ENCODE measurements around the gene TAOK1. TPM values are rescaled to one million over a fixed set of nuclear protein-coding genes. Genes with fewer than 3 reads are reported as not detected.

Gene TAOK1
- total and polyA plus RNA-seq, 2 of the 13 experiments (the other 11 are each of a cell fraction or from before 2014, with no cell fraction given) = 14.1 to 23.0 TPM

GRCh38 chr17:29591146-29591736 lies 201.1 kb downstream of the TAOK1 start (continued):
- TF ChIP-seq ARID2 (CRISPR knock-in tag; IDR thresholded peaks at IDR 0.05; ENCODE audit: borderline replicate concordance) = 0 out of 2 replicates have a peak, but pooled peaks have one; percentile 19
- no peak for TF ChIP-seq CREM (IDR thresholded peaks at IDR 0.05)
- no peak for TF ChIP-seq CREM (CRISPR knock-in tag; IDR thresholded peaks at IDR 0.05)
- no peak for TF ChIP-seq SRY (CRISPR knock-in tag; IDR thresholded peaks at IDR 0.05)
- TF ChIP-seq ZNF75D (CRISPR knock-in tag; IDR thresholded peaks at IDR 0.05; ENCODE audit: borderline replicate concordance) = no peak
- peak; percentile 61 for TF ChIP-seq MNT (IDR thresholded peaks at IDR 0.05)
- TF ChIP-seq GLMP (CRISPR knock-in tag; IDR thresholded peaks at IDR 0.05; ENCODE audit: borderline replicate concordance) = no peak
- peak; percentile 78; the same call in 1 of the 2 replicates for TF ChIP-seq KLF12 (CRISPR knock-in tag; IDR thresholded peaks at IDR 0.05; ENCODE audit: borderline replicate concordance)
- no peak for TF ChIP-seq ZBTB40 (IDR thresholded peaks at IDR 0.05)
- TF ChIP-seq ZBTB40 (CRISPR knock-in tag; IDR thresholded peaks at IDR 0.05) = peak; percentile 31; the same call in 1 of the 2 replicates
- TF ChIP-seq ZNF503 (CRISPR knock-in tag; IDR thresholded peaks at IDR 0.05) = no peak
- TF ChIP-seq PCBP2 (optimal IDR thresholded peaks at IDR 0.05; ENCODE audit: low read depth, low read length, poor library complexity, severe bottlenecking) = no peak
- no peak for TF ChIP-seq RFX5 (IDR thresholded peaks at IDR 0.05; ENCODE audit: low read depth, low read length)
- TF ChIP-seq THAP7 (CRISPR knock-in tag; IDR thresholded peaks at IDR 0.05) = peak; percentile 68
- no peak; the same call in 1 of the 2 replicates for TF ChIP-seq RAD21 (CRISPR knock-in tag; IDR thresholded peaks at IDR 0.05)

Measured in HepG2 (cell line).